GM19025 (cell line): Measurements from ENCODE around the gene APLP1.
"Not testable (repeated sequence)": the region's sequence is repeated elsewhere in the genome, so short reads cannot be mapped to it uniquely, and the experiment has no call there.

ENCODE experiments used
- ATAC-seq: cut with Tn5 transposase; IDR thresholded peaks from one replicate; pipeline ENCODE4 v1.9.1; 2021; ENCODE audit warnings: mild to moderate bottlenecking, low read depth, moderate library complexity; ENCODE audit not compliant: unreplicated experiment

APLP1 gene

DNA sequence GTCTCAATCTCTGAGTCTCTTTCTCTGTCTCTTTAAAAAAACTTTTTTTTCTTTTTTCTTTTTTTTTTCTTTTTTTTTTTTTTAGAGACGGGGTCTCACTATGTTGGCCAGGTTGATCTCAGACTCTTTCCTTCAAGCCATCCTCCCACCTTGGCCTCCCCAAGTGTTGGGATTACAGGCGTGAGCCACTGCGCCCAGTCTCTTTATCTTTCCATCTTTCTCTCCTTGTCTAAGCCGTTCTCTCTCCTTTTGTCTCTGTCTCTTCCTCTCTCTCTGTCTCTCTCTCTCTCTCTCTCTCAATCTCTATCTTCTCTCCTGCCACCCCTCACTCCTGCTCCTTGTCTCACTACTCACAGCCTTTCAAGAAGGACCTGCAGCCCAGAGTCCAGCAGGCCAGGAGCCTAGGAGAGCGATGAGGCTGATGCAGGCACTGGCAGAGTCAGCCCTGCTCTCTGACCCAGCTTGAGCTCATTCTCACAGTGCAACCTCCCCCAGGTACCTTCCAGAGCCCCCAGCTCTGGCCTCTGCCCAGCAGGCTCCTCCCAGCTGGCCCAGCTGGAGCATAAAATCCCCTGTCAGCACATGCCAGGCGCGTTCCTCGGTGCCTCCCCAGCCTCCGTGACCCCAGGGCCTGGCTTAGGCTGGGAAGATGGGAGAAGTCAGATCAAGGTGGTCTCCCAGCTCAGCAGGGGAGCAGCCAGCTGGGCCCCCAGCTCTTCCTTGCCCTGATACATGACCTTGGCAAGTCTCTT lies 16.2 kb upstream of the APLP1 start, which contains the start of gene NPHS1:
TSS of gene NPHS1 (minus strand) at position 476 of the 752 bp plus-strand sequence. CDS start 667 bp downstream, outside the sequence.
- no peak for ATAC-seq

- ATAC-seq, result no peak
Measured at GRCh38 chr19:35853038-35853756, 15.2 kb upstream of the APLP1 start.

DNA sequence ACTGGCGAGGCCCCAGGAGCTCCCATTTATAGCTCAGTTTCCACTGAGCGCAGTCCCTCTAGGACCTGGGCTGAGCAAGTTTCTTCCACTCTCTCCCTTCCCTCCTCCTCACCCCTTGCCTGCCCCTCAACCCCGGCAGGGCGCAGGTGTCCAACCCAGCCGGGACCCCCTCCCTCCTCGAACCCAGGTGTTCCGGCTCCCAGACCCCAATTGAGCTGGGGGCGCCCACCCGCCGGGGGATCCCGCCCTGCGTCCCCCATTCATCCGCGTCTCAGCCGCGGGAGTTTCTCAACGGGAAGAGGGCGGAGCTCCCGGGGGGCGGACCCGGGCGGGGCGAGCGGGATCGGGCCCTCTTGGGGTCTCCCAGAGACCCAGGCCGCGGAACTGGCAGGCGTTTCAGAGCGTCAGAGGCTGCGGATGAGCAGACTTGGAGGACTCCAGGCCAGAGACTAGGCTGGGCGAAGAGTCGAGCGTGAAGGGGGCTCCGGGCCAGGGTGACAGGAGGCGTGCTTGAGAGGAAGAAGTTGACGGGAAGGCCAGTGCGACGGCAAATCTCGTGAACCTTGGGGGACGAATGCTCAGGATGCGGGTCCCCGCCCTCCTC lies 11.7 kb upstream of the APLP1 start, which contains the start of gene KIRREL2:
TSS of gene KIRREL2 (plus strand) at position 366 of the 604 bp plus-strand sequence. CDS start at position 575, 209 bp downstream.
- ATAC-seq, result no peak

DNA sequence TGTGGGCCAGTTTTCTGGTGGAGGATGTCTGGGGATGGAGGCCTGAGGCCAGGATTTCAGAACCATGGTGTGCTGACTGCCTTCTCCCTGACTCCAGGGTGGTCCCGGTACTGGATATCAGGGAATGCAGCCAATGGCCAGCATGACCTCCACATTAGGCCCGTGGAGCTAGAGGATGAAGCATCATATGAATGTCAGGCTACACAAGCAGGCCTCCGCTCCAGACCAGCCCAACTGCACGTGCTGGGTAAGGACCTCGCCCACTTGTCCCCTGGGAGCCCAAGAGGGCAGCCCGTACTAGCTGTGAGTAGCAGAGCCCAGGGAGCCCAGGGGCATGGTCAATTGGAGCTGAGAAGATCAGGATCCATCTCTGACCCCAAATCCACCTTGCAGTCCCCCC lies 10.1 kb upstream of the APLP1 start:
- ATAC-seq, result no peak

- ATAC-seq, result no peak
Measured at GRCh38 chr19:35859414-35859813, 9.0 kb upstream of the APLP1 start.

- no peak for ATAC-seq
Measured at GRCh38 chr19:35860436-35860817, 7.9 kb upstream of the APLP1 start.

DNA sequence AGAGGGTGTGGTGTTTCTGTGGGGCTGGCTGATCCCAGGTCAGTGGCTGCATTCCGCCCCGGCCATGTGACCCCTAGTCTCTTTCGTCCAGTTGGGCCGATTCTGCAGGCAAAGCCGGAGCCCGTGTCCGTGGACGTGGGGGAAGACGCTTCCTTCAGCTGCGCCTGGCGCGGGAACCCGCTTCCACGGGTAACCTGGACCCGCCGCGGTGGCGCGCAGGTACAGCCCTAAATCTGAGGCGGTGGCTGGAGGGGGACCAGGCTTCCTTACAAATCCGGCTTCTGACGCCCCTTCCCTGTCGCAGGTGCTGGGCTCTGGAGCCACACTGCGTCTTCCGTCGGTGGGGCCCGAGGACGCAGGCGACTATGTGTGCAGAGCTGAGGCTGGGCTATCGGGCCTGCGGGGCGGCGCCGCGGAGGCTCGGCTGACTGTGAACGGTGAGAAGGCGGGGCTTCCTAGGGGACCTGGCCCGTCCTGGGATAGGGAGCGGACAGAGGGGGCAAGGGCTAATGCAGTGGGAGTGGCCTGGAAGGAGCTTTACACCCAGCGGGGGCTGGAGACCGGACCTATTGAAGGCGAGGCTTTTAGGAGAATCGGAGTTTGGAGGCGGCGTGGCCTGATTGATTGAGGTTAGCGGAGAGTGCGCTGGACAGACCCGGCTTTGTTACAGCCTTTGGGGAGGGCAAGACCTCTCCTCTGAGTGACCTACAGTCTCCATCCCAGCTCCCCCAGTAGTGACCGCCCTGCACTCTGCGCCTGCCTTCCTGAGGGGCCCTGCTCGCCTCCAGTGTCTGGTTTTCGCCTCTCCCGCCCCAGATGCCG lies 7.3 kb upstream of the APLP1 start:
- no peak for ATAC-seq

DNA sequence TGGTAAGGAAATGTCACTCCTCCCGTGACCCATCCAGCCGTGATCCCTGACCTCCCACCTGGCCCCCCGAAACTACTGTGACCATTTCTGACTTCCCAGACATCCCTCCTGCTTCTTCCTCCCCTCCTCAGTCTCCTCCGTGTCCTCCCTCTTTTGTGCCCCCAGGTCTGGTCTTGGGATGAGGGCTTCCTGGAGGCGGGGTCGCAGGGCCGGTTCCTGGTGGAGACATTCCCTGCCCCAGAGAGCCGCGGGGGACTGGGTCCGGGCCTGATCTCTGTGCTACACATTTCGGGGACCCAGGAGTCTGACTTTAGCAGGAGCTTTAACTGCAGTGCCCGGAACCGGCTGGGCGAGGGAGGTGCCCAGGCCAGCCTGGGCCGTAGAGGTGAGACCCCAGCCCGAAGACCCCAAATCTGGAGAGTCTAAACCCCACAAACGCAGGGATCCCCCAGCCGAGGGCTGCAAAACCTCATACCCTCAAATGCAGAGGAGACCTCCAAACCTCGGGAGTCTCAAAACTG lies 6.7 kb upstream of the APLP1 start:
- no peak for ATAC-seq

- ATAC-seq, result no peak
Measured at GRCh38 chr19:35862528-35862927, 5.8 kb upstream of the APLP1 start.

- ATAC-seq, result no peak
Measured at GRCh38 chr19:35863018-35863417, 5.4 kb upstream of the APLP1 start.

GRCh38 chr19:35868823-35869326 lies 501 bp downstream of the APLP1 start:
- ATAC-seq, result no peak

GRCh38 chr19:35869327-35870123 lies 1.2 kb downstream of the APLP1 start:
- peak; percentile 67 for ATAC-seq

DNA sequence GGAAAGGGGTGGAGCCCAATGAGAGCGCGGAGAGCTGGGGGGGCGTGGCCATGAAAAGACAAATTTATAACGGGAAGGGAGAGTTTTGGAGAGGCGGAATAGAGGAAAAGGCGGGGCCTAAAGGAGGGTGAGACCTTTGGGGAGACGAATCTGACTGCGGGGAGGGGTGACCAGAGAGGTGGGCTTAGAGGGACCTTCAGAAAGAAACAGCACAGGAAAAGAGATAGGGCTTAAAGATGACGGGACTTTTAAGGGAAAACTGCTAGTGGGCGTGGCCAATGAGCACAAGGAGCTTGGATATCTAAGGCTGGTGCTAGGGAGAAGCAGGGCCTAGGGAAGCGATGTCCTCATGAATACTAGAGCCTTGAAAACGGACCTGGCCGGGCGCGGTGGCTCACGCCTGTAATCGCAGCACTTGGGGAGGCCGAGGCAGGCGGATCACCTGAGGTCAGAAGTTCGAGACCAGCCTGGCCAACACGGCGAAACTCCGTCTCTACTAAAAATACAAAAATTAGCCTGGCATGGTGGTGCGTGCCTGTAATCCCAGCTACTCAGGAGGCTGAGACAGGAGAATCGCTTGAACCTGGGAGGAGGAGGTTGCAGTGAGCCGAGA lies 1.9 kb downstream of the APLP1 start:
- not testable (repeated sequence) for ATAC-seq

GRCh38 chr19:35870798-35871197 lies 2.4 kb downstream of the APLP1 start:
- no peak for ATAC-seq

DNA sequence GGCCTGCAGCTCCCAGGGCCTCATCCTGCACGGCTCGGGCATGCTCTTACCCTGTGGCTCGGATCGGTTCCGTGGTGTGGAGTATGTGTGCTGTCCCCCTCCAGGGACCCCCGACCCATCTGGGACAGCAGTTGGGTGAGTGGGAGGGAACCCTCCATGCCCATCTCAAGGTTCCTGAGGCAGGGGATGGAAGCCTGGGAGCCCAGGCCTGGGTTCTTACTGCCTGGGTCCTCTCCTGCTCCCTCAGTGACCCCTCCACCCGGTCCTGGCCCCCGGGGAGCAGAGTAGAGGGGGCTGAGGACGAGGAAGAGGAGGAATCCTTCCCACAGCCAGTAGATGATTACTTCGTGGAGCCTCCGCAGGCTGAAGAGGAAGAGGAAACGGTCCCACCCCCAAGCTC lies 3.2 kb downstream of the APLP1 start:
- no peak for ATAC-seq

- ATAC-seq, result no peak
Measured at GRCh38 chr19:35872180-35872579, 3.8 kb downstream of the APLP1 start.

GRCh38 chr19:35874392-35874930 lies 6.1 kb downstream of the APLP1 start:
- no peak for ATAC-seq

DNA sequence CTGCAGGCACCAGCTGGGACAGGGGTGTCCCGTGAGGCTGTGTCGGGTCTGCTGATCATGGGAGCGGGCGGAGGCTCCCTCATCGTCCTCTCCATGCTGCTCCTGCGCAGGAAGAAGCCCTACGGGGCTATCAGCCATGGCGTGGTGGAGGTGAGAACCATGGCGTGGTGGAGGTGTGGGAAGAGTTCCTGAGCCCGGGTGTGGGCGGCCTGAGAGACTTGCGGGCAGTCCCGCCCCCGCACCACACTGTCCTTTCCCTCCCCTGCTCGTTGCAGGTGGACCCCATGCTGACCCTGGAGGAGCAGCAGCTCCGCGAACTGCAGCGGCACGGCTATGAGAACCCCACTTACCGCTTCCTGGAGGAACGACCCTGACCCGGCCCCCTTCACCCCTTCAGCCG lies 10.7 kb downstream of the APLP1 start:
- ATAC-seq, result no peak
